GM04504 (cell line): ENCODE measurements around the gene MMP21.

Experiments used
- DNase-seq: peaks from one replicate; pipeline ENCODE4 v3.0.0-alpha.2; 2012; ENCODE audit warnings: low read depth

MMP21 gene

GRCh38 chr10:125775491-125776106, at the start of gene MMP21:
TSS of gene MMP21 (minus strand) at chr10:125775821. CDS start at chr10:125775821, 0 bp downstream.
- DNase-seq = no peak

GRCh38 chr10:125824736-125825135, 49.1 kb upstream of the MMP21 start:
- DNase-seq = no peak

- no peak for DNase-seq
Measured at GRCh38 chr10:125823663-125824251, 48.1 kb upstream of the MMP21 start.

- DNase-seq = peak; percentile 77
Measured at GRCh38 chr10:125822878-125823662, 47.4 kb upstream of the MMP21 start, which contains the start of the genes BCCIP and UROS. TSS of gene BCCIP (plus strand) at chr10:125823546. CDS start at chr10:125823558, 12 bp downstream. TSS of gene UROS (minus strand) at chr10:125823258. CDS start at chr10:125816499, 6,759 bp downstream.

- DNase-seq = no peak
Measured at GRCh38 chr10:125820701-125821100, 45.1 kb upstream of the MMP21 start.

- no peak for DNase-seq
Measured at GRCh38 chr10:125817337-125817946, 41.8 kb upstream of the MMP21 start.

GRCh38 chr10:125816548-125816947, 40.9 kb upstream of the MMP21 start:
- no peak for DNase-seq

- no peak for DNase-seq
Measured at GRCh38 chr10:125815764-125816163, 40.1 kb upstream of the MMP21 start.

- DNase-seq = peak; percentile 51
Measured at GRCh38 chr10:125812128-125812750, 36.6 kb upstream of the MMP21 start.

GRCh38 chr10:125811251-125811650, 35.6 kb upstream of the MMP21 start:
- DNase-seq = peak; percentile 16

- DNase-seq = no peak
Measured at GRCh38 chr10:125808047-125808446, 32.4 kb upstream of the MMP21 start.

- no peak for DNase-seq
Measured at GRCh38 chr10:125802739-125803138, 27.1 kb upstream of the MMP21 start.

GRCh38 chr10:125802131-125802530, 26.5 kb upstream of the MMP21 start:
- no peak for DNase-seq

GRCh38 chr10:125801574-125801973, 26.0 kb upstream of the MMP21 start:
- no peak for DNase-seq

- DNase-seq = no peak
Measured at GRCh38 chr10:125799451-125800182, 24.0 kb upstream of the MMP21 start.

GRCh38 chr10:125797994-125798662, 22.5 kb upstream of the MMP21 start:
- DNase-seq = no peak

GRCh38 chr10:125797424-125797823, 21.8 kb upstream of the MMP21 start:
- no peak for DNase-seq

GRCh38 chr10:125795637-125796190, 20.1 kb upstream of the MMP21 start:
- no peak for DNase-seq

GRCh38 chr10:125795128-125795527, 19.5 kb upstream of the MMP21 start:
- no peak for DNase-seq
